ENCODE data around the gene CEP112. TPM values are rescaled to one million over a fixed set of nuclear protein-coding genes. Genes with fewer than 3 reads are reported as not detected.

Gene CEP112
- total and polyA plus RNA-seq, 9 of the 15 experiments (the other 6 are each of a cell fraction or from before 2014, with no cell fraction given) = 0.84 TPM; not detected in 8

- TF ChIP-seq, protein P1, sequence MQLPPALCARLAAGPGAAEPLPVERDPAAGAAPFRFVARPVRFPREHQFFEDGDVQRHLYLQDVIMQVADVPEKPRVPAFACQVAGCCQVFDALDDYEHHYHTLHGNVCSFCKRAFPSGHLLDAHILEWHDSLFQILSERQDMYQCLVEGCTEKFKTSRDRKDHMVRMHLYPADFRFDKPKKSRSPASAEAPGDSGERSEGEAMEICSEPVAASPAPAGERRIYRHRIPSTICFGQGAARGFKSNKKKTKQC (CRISPR knock-in tag; IDR thresholded peaks at IDR 0.05) = no peak
- TF ChIP-seq GATAD2B (IDR thresholded peaks at IDR 0.05; ENCODE audit: borderline replicate concordance) (no peak), HMGN3 (IDR thresholded peaks at IDR 0.05; ENCODE audit: borderline replicate concordance, extremely low read depth, insufficient read length, low read depth, low read length) (no peak), ZNF77 (CRISPR knock-in tag; IDR thresholded peaks at IDR 0.05) (no peak), MEF2A (IDR thresholded peaks at IDR 0.05; ENCODE audit: control insufficient read depth, low read depth, low read length) (no peak), SMAD4 (CRISPR knock-in tag; conservative IDR thresholded peaks at IDR 0.05) (no peak), ASH1L (IDR thresholded peaks at IDR 0.05; ENCODE audit: borderline replicate concordance, low read depth, partially characterized antibody) (no peak), DLX4 (CRISPR knock-in tag; IDR thresholded peaks at IDR 0.05) (no peak)
Measured at GRCh38 chr17:66043419-66043818, 148.5 kb downstream of the CEP112 start (continued).

DNA sequence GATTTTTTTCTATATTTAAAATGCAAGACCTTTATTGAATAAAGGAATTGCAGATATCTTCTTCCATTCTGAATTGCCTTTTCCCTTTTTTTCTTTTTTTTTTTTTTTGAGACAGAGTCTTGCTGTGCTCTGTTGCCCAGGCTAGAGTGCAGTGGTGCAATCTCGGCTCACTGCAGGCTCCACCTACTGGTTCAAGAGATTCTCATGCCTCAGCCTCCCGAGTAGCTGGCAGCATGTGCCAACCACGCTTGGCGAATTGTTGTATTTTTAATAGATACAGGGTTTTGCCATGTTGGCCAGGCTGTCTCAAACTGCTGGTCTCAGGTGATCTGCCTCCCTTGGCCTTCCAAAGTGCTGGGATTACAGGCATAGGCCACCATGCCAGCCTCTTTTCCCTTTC is 151.5 kb downstream of the CEP112 start:
- in situ Hi-C loops (cut with MboI) (no loop called here), intact Hi-C loops (cut with micrococcal nuclease) (no loop called here)
- DNase-seq (ENCODE audit: extremely low read depth in 1 of 4, low spot score in 3 of 4) = no peak
- Histone ChIP-seq H3K4me2 (ENCODE audit: insufficient read depth, low read length) (no peak overlapping the region), H3K79me2 (ENCODE audit: control insufficient read depth, insufficient read depth, low read length) (no peaks in the 10 kb centered on the region), H3K27me3 (ENCODE audit: control insufficient read depth in 2 of 2, insufficient read depth in 2 of 2, low read length in 2 of 2) (no peaks in the 10 kb centered on the region), H2AFZ (ENCODE audit: low read depth, low read length) (no peak overlapping the region), H3K4me1 (replicated peaks in 1 of 2; ENCODE audit: control insufficient read depth in 2 of 2, insufficient read depth in 2 of 2, low read length in 2 of 2) (no peaks in the 10 kb centered on the region), H4K20me1 (replicated peaks; ENCODE audit: control insufficient read depth, insufficient read depth, low read length) (no peaks in the 10 kb centered on the region), H3K9me3 (replicated peaks; ENCODE audit: control insufficient read depth, insufficient read depth, low read depth, low read length) (no peaks in the 10 kb centered on the region), H3K27ac (ENCODE audit: extremely low read depth, low read depth, low read length) (no peak overlapping the region), H3K9ac (ENCODE audit: insufficient read depth in 1 of 2, low read depth in 2 of 2, low read length in 2 of 2) (no peak overlapping the region), H3K36me3 (ENCODE audit: control insufficient read depth, insufficient read depth, low read length) (no peaks in the 10 kb centered on the region), H3K4me3 (no peak overlapping the region), H3K9me1 (ENCODE audit: control insufficient read depth, insufficient read depth, low read length) (no peaks in the 10 kb centered on the region)
- 0% methylated on average over 4 of the region's 4 CpGs for WGBS (ENCODE audit: insufficient coverage, low coverage, missing lambda C conversion rate)
- ChIA-PET CTCF (ENCODE audit: low intra/inter-chr PET ratio) (interaction anchor here (0.7 kb wide), 1 partner anchor 809 kb away, joined by 5 read pairs; no protein-coding TSS in a partner anchor), POLR2A (no interaction called here)
- no peak for FAIRE-seq
- no TSS peak for BruUV-seq (replicated peaks)
- ATAC-seq = no peak
- TF ChIP-seq PURB (CRISPR knock-in tag; IDR thresholded peaks at IDR 0.05; ENCODE audit: low read depth) (no peak), NFIC (IDR thresholded peaks at IDR 0.05) (no peak), ZNF277 (CRISPR knock-in tag; IDR thresholded peaks at IDR 0.05; ENCODE audit: borderline replicate concordance) (no peak), MXI1 (IDR thresholded peaks at IDR 0.05; ENCODE audit: low read depth, low read length) (no peak), RBM14 (IDR thresholded peaks at IDR 0.05; ENCODE audit: borderline replicate concordance, insufficient read depth, low read depth, low read length) (no peak), ZNF197 (CRISPR knock-in tag; IDR thresholded peaks at IDR 0.05; ENCODE audit: low read depth) (no peak), ZNF184 (CRISPR knock-in tag; IDR thresholded peaks at IDR 0.05) (no peak)
- TF ChIP-seq, protein P2, sequence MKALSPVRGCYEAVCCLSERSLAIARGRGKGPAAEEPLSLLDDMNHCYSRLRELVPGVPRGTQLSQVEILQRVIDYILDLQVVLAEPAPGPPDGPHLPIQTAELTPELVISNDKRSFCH (CRISPR knock-in tag; IDR thresholded peaks at IDR 0.05) = no peak
- TF ChIP-seq, protein P2 (tag; IDR thresholded peaks at IDR 0.05) = no peak
- TF ChIP-seq, protein P3, sequence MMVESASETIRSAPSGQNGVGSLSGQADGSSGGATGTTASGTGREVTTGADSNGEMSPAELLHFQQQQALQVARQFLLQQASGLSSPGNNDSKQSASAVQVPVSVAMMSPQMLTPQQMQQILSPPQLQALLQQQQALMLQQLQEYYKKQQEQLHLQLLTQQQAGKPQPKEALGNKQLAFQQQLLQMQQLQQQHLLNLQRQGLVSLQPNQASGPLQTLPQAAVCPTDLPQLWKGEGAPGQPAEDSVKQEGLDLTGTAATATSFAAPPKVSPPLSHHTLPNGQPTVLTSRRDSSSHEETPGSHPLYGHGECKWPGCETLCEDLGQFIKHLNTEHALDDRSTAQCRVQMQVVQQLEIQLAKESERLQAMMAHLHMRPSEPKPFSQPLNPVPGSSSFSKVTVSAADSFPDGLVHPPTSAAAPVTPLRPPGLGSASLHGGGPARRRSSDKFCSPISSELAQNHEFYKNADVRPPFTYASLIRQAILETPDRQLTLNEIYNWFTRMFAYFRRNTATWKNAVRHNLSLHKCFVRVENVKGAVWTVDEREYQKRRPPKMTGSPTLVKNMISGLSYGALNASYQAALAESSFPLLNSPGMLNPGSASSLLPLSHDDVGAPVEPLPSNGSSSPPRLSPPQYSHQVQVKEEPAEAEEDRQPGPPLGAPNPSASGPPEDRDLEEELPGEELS (CRISPR knock-in tag; IDR thresholded peaks at IDR 0.05; ENCODE audit: borderline replicate concordance) = no peak
